Measurements from ENCODE around the gene KCNK1. TPM values are rescaled to one million over a fixed set of nuclear protein-coding genes. Genes with fewer than 3 reads are reported as not detected.

KCNK1 gene
- total and polyA plus RNA-seq, 2 of the 4 experiments (the other 2 are of a cell fraction), result 0.90 to 1.6 TPM

- no peaks in the 10 kb centered on the region for H4K20me1 ChIP-seq (ENCODE audit: insufficient read depth, low read length)
- no CpG with 5 or more reads among the region's 2 CpGs for WGBS, 2 experiments (ENCODE audit: extremely low coverage in 2 of 2, insufficient read length in 1 of 2)
- H3K4me1 ChIP-seq (ENCODE audit: control insufficient read depth, insufficient read depth, low read length), result no peaks in the 10 kb centered on the region
- no TSS peak for BruUV-seq (replicated peaks)
- no peak overlapping the region for H3K56ac ChIP-seq (ENCODE audit: extremely low read depth, insufficient read depth, low read length)
- CTCF ChIA-PET, result no interaction called here
- H3K4me3 ChIP-seq (ENCODE audit: insufficient read depth, low read depth, low read length), result no peak overlapping the region
- H3K14ac ChIP-seq (replicated peaks; ENCODE audit: low read depth, low read length), result no peak overlapping the region
- H3K9me3 ChIP-seq (ENCODE audit: control insufficient read depth, insufficient read depth, low read length), result no peaks in the 10 kb centered on the region
- in situ Hi-C loops (cut with MboI; ENCODE audit: low sequenced_read_pairs) (no loop called here), dilution Hi-C loops (cut with HindIII; ENCODE audit: low sequenced_read_pairs, unreplicated experiment) (no loop called here), intact Hi-C loops (cut with micrococcal nuclease) (no loop called here)
- DNase-seq (no peak), ATAC-seq (ENCODE audit: low read depth) (no peak)
- H3K18ac ChIP-seq (ENCODE audit: low read depth, low read length), result no peak overlapping the region
- H3K23ac ChIP-seq (ENCODE audit: low read depth, low read length), result no peak overlapping the region
- H4K8ac ChIP-seq (ENCODE audit: low read depth in 2 of 2, low read length in 2 of 2), result no peak overlapping the region
- POLR2A ChIA-PET (ENCODE audit: unreplicated experiment), result no interaction called here
- H4K91ac ChIP-seq (ENCODE audit: insufficient read depth, low read depth, low read length), result no peak overlapping the region
- no peak overlapping the region for H2BK20ac ChIP-seq (ENCODE audit: low read depth, low read length)
- no peak overlapping the region for H2BK120ac ChIP-seq (ENCODE audit: low read depth, low read length)
- H4K5ac ChIP-seq (ENCODE audit: low read depth, low read length), result no peak overlapping the region
- no peak overlapping the region for H3K4me2 ChIP-seq (ENCODE audit: low read depth, low read length)
- no peaks in the 10 kb centered on the region for H3K79me1 ChIP-seq (ENCODE audit: low read depth in 1 of 2, low read length in 2 of 2)
- no peak overlapping the region for H2AK9ac ChIP-seq (replicated peaks; ENCODE audit: low read depth, low read length, poor library complexity)
- no peaks in the 10 kb centered on the region for H3K36me3 ChIP-seq (ENCODE audit: control insufficient read depth, insufficient read depth, low read length)
- H3K4ac ChIP-seq (ENCODE audit: low read depth, low read length), result no peak overlapping the region
- H3K9ac ChIP-seq (ENCODE audit: low read depth, low read length), result no peak overlapping the region
- H3K9me1 ChIP-seq (ENCODE audit: insufficient read depth, low read length), result no peaks in the 10 kb centered on the region
- H2AFZ ChIP-seq (replicated peaks; ENCODE audit: low read length, poor library complexity), result no peak overlapping the region
- no peak overlapping the region for H2BK5ac ChIP-seq (ENCODE audit: low read depth, low read length, poor library complexity, severe bottlenecking)
- H3K27me3 ChIP-seq (ENCODE audit: control insufficient read depth, insufficient read depth, low read length), result no peaks in the 10 kb centered on the region
- no peak overlapping the region for H2BK15ac ChIP-seq (ENCODE audit: low read depth, low read length)
- no peak overlapping the region for H2AK5ac ChIP-seq (ENCODE audit: low read depth, low read length)
- H3K27ac ChIP-seq (ENCODE audit: insufficient read depth, low read length), result no peak overlapping the region
- TF ChIP-seq BHLHE40 (IDR thresholded peaks at IDR 0.05; ENCODE audit: low read depth, low read length), result no peak
- TF ChIP-seq, protein P1, sequence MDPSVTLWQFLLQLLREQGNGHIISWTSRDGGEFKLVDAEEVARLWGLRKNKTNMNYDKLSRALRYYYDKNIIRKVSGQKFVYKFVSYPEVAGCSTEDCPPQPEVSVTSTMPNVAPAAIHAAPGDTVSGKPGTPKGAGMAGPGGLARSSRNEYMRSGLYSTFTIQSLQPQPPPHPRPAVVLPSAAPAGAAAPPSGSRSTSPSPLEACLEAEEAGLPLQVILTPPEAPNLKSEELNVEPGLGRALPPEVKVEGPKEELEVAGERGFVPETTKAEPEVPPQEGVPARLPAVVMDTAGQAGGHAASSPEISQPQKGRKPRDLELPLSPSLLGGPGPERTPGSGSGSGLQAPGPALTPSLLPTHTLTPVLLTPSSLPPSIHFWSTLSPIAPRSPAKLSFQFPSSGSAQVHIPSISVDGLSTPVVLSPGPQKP (IDR thresholded peaks at IDR 0.05; ENCODE audit: borderline replicate concordance, low read depth, low read length), result no peak
Observed at GRCh38 chr1:233700338-233700737, 86.4 kb downstream of the KCNK1 start.

All from IMR-90 (cell line).